D721Med (cell line): ENCODE results near the gene TLL1.

Source experiments
- DNase-seq: peaks from one replicate; pipeline ENCODE4 v3.0.0; 2011; ENCODE audit warnings: low spot score; ENCODE audit not compliant: insufficient read length
- FAIRE-seq: peaks from 2 replicates; lab custom pipeline; 2011; peaks lifted over from hg19 to GRCh38; lab: Jason Lieb, UNC
- CTCF ChIP-seq: IDR thresholded peaks from 2 replicates; pipeline ENCODE4 v1.5.1; 2012; ENCODE audit warnings: mild to moderate bottlenecking, control low read depth; ENCODE audit not compliant: insufficient read depth; ENCODE audit errors: missing control alignments

TLL1 gene

GRCh38 chr4:165872461-165873297 lies at the start of gene TLL1:
Gene TLL1, plus strand, starts transcription at chr4:165873237. Its CDS starts 668 bp downstream, at chr4:165873905.
- no peak for TF ChIP-seq CTCF
- no peak for DNase-seq
- no peak for FAIRE-seq

- no peak for TF ChIP-seq CTCF
- FAIRE-seq (no peak), DNase-seq (no peak)
These were observed 46.9 kb upstream of the TLL1 start for GRCh38 chr4:165826166-165826565.

- FAIRE-seq (no peak), DNase-seq (no peak)
- no peak for TF ChIP-seq CTCF
These were observed 46.0 kb upstream of the TLL1 start for GRCh38 chr4:165827018-165827417.

GRCh38 chr4:165828928-165829327 lies 44.1 kb upstream of the TLL1 start:
- TF ChIP-seq CTCF: no peak
- FAIRE-seq: peak; percentile 44

GRCh38 chr4:165834116-165834515 lies 38.9 kb upstream of the TLL1 start:
- no peak for TF ChIP-seq CTCF
- FAIRE-seq (no peak), DNase-seq (no peak)

More at GRCh38 chr4:165828928-165829327, 44.1 kb upstream of the TLL1 start:
- DNase-seq: no peak

- TF ChIP-seq CTCF: no peak
- DNase-seq (no peak), FAIRE-seq (no peak)
These were observed 34.5 kb upstream of the TLL1 start for GRCh38 chr4:165838575-165838974.

- FAIRE-seq (peak; percentile 11), DNase-seq (no peak)
- TF ChIP-seq CTCF: no peak
These were observed 33.3 kb upstream of the TLL1 start for GRCh38 chr4:165839615-165840333.
